BE2C (cell line): ENCODE results near the gene CCDC54. TPM values are rescaled to one million over a fixed set of nuclear protein-coding genes. Genes with fewer than 3 reads are reported as not detected.
"Not testable (repeated sequence)": the region's sequence is repeated elsewhere in the genome, so short reads cannot be mapped to it uniquely, and the experiment has no call there.

Source experiments
- DNase-seq: peaks from one replicate; pipeline ENCODE4 v3.0.0-alpha.2; 2020
- H3K27me3 ChIP-seq: fragments of 250-450 bp; sonication (Bioruptor Pico); 2 replicates; pipeline ENCODE4 v1.5.1; 2020; ENCODE audit warnings: mild to moderate bottlenecking
- H3K36me3 ChIP-seq: fragments of 250-450 bp; sonication (Bioruptor Pico); 2 replicates; pipeline ENCODE4 v1.5.1; 2020; ENCODE audit warnings: mild to moderate bottlenecking
- H3K4me1 ChIP-seq: fragments of 250-450 bp; sonication (Bioruptor Pico); 2 replicates; pipeline ENCODE4 v1.5.1; 2020
- H3K4me3 ChIP-seq: 2 replicates; pipeline ENCODE4 v1.5.1; 2011; ENCODE audit warnings: low read depth, low read length
- H3K9me3 ChIP-seq: fragments of 250-450 bp; sonication (Bioruptor Pico); 2 replicates; pipeline ENCODE4 v1.5.1; 2020
- polyA plus RNA-seq: library from polyadenylated mRNA; unstranded; fragments of >200 nt; gene quantifications from one replicate; pipeline ENCODE4 v1.2.1, GENCODE V29; 2012; ENCODE audit warnings: low read depth, missing spikeins; ENCODE audit not compliant: insufficient read length, insufficient read depth
- TF ChIP-seq, protein P1 (sequence below): IDR thresholded peaks from 2 replicates; pipeline ENCODE4 v1.5.1; 2012; ENCODE audit warnings: mild to moderate bottlenecking, low read depth, low read length

The CCDC54 gene
- not detected for polyA plus RNA-seq

DNA sequence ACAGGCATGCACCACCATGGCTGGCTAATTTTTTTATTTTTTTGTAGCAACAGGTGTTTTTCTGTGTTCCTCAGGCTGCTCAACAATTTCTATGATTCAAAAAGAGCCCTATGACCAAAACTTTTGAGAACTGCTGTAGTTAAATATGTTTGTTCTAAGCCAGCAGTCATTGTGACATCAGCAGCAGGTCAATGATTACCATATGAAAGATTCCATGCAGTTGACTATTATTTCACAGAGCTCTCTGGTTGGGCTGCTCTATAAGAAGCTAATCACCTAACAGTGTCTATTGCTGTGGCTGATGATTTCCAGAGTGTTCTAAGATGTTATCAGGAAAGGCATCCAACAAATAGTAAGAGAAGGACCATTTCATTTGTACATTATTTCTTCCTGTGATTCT lies at the start of gene CCDC54:
Gene CCDC54, plus strand, starts transcription at position 289 of the 400 bp plus-strand sequence. CDS start 149 bp downstream, outside the sequence.
- Histone ChIP-seq H3K9me3 (no peaks in the 10 kb centered on the region), H3K4me3 (no peak within 1 kb of the TSS), H3K36me3 (no peaks in the 10 kb centered on the region), H3K4me1 (no peaks in the 10 kb centered on the region), H3K27me3 (peaks cover 23% of the 10 kb centered on the region)
- no peak for DNase-seq
- TF ChIP-seq, protein P1, sequence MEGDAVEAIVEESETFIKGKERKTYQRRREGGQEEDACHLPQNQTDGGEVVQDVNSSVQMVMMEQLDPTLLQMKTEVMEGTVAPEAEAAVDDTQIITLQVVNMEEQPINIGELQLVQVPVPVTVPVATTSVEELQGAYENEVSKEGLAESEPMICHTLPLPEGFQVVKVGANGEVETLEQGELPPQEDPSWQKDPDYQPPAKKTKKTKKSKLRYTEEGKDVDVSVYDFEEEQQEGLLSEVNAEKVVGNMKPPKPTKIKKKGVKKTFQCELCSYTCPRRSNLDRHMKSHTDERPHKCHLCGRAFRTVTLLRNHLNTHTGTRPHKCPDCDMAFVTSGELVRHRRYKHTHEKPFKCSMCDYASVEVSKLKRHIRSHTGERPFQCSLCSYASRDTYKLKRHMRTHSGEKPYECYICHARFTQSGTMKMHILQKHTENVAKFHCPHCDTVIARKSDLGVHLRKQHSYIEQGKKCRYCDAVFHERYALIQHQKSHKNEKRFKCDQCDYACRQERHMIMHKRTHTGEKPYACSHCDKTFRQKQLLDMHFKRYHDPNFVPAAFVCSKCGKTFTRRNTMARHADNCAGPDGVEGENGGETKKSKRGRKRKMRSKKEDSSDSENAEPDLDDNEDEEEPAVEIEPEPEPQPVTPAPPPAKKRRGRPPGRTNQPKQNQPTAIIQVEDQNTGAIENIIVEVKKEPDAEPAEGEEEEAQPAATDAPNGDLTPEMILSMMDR: no peak

- DNase-seq: no peak
- H3K36me3 ChIP-seq: no peaks in the 10 kb centered on the region
- no peaks in the 10 kb centered on the region for H3K9me3 ChIP-seq
- H3K4me1 ChIP-seq: no peaks in the 10 kb centered on the region
- H3K4me3 ChIP-seq: no peak overlapping the region
- TF ChIP-seq, protein P1: no peak
- H3K27me3 ChIP-seq: peaks cover 14% of the 10 kb centered on the region; the same call in 1 of the 2 replicates
Observed at GRCh38 chr3:107328069-107328468, 49.2 kb upstream of the CCDC54 start.

DNA sequence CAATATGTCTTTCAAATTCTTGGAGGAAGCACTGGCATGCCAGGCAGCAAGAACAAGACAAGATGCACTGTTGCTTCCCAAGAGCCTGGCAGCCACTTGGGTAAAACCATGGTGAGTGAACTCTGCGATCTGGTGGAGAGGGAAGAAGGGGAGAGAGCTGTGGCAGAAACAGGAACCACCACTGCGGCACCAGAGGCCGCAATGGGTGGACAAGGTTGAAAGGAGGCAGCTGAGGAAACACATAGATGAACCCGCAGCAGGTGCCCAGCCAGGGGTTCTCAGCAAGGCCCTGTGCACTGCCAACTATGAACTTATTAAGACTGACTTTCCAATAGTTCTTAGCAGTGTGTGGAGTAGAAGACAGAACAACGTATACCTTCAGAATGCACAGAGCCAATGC lies 48.2 kb upstream of the CCDC54 start:
- TF ChIP-seq, protein P1: no peak
- Histone ChIP-seq H3K36me3 (no peaks in the 10 kb centered on the region), H3K4me3 (no peak overlapping the region), H3K27me3 (peaks cover 14% of the 10 kb centered on the region; the same call in 1 of the 2 replicates), H3K9me3 (no peaks in the 10 kb centered on the region), H3K4me1 (no peaks in the 10 kb centered on the region)
- DNase-seq: no peak

GRCh38 chr3:107339690-107340089 lies 37.5 kb upstream of the CCDC54 start:
- H3K27me3 ChIP-seq, H3K4me3 ChIP-seq, H3K9me3 ChIP-seq, H3K36me3 ChIP-seq, DNase-seq, H3K4me1 ChIP-seq: not testable (repeated sequence)

DNA sequence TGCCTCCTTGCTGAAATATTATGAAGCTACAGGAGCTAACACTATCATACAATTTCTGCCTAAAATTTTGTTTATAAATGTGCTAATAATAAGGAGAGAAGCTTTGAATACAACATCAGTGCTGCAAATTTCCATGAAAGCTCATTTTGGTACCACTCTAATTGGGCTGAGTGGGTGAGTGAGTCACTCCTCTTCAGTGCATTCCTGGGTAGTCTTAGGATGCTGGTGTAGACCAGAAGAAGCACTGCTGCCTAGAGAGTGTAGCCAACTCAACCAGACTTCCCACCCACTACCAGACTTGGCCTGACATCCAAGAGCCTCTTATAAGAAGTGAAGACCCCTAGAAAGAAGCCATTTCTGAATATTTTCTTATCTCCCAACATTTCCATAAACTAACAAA lies 32.5 kb upstream of the CCDC54 start:
- TF ChIP-seq, protein P1: no peak
- H3K27me3 ChIP-seq: peaks cover 6% of the 10 kb centered on the region; the same call in 1 of the 2 replicates
- no peaks in the 10 kb centered on the region for H3K36me3 ChIP-seq
- H3K4me3 ChIP-seq: no peak overlapping the region
- no peak for DNase-seq
- H3K9me3 ChIP-seq: no peaks in the 10 kb centered on the region
- no peaks in the 10 kb centered on the region; the same call in 1 of the 2 replicates for H3K4me1 ChIP-seq

- H3K9me3 ChIP-seq: no peaks in the 10 kb centered on the region
- H3K27me3 ChIP-seq: peaks cover 6% of the 10 kb centered on the region; the same call in 1 of the 2 replicates
- TF ChIP-seq, protein P1: no peak
- no peaks in the 10 kb centered on the region; the same call in 1 of the 2 replicates for H3K4me1 ChIP-seq
- no peak overlapping the region for H3K4me3 ChIP-seq
- peak; percentile 25 for DNase-seq
- no peaks in the 10 kb centered on the region for H3K36me3 ChIP-seq
Observed at GRCh38 chr3:107345822-107346405, 31.3 kb upstream of the CCDC54 start.
